HG03196 (cell line): ENCODE measurements around the gene PABPC5.

Experiments used
- ATAC-seq: cut with Tn5 transposase; IDR thresholded peaks from one replicate; pipeline ENCODE4 v1.9.1; 2021; ENCODE audit not compliant: unreplicated experiment

Gene PABPC5

DNA sequence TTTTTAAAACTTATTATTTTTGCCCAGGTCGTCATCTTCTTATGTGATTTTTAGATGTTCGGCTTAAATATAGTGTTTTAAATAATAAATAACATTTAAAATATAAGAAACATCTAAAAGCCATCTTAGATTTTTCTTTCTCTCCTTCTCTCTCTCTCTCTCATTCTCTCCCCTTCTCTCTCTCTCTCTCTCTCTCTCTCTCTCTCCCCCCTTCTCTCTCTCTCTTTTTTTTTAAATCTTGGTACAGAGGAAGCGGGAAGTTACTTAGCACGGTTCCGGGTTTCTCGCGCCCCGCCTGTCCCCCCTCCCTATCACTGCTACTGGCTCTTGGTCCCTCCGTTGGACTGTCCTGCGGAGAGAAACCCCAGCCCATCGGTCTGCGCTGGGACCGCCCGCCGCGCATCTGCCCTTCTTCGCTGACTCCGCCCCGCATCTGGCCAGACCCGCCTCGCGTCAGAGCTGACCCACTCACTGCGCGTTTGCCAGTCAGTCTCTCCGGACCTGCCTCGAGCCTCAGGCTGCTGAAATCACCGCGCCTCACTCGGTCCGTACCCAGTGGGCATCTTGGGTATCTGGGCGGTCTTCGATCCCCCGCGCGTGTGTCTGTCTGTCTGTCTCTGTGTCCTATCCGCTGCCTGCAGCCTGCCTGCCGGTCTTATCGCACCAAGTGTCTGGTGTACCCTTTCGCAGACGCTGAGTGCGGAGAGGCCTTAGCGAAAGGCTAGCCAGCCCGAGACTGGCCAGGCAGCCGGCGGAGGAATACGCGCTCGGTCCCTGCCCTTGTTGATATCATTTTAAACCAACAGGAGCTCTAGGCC lies at the start of gene PABPC5:
TSS of gene PABPC5 (plus strand) at position 489 of the 818 bp plus-strand sequence. CDS start 739 bp downstream, outside the sequence.
- ATAC-seq: no peak

DNA sequence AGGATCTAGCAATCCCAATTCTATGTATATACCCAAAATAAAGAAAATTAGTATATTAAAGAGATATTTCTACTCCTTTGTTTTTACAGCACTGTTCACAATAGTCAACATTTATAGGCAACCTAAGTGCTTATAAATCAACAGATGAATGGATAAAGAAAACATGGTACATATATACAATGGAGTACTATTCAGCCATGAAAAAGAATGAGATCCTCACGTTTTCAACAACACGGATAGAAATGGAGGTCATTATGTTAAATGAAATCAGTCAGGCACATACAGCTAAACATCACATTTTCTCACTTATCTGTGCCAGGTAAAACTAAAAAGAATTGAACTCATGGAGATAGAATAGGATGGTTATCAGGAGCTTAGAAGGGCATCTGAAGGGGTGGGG lies 45.6 kb upstream of the PABPC5 start:
- no peak for ATAC-seq

DNA sequence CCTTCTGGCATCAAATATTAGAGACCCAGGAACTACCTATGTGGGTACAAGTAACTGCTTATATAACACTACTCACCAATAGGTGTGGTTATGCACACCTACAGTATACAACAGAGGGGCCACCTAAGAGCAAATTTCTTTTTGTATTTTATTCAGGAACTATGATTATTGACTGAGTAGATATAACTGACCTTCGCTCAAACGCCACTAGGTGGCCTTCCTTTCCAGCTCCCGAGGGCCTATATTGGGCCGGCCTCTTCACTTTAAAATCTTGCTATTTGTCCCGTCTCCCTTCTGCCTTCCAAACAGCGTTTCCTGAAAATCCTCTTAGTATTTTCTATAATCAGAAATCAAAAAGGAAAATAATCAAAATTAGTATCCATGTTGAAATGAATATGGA lies 19.9 kb upstream of the PABPC5 start:
- ATAC-seq: no peak

DNA sequence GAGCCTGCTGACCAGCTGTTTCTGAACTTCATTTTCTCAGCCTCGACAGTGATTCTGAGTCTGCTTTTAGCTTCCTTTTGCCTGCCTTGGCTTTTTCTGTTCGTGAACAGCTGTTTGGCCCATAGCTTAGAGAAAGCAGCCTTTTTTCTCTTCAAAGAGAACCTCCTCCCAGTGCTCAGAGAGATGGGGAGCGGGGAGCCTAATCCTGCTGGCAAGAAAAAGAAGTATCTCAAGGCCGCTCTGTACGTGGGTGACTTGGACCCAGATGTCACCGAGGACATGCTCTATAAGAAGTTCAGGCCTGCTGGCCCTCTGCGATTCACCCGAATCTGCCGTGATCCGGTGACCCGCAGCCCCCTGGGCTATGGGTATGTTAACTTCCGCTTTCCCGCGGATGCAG lies 756 bp downstream of the PABPC5 start:
- no peak for ATAC-seq
